GM12874 (cell line): ENCODE results near the gene NHERF1.

Experiments used
- TF ChIP-seq, protein P1 (sequence below): IDR thresholded peaks from 2 replicates; pipeline ENCODE4 v1.5.1; 2011; ENCODE audit warnings: low read depth, mild to moderate bottlenecking, control low read depth, low read length, moderate library complexity; ENCODE audit not compliant: insufficient read depth

Gene NHERF1

GRCh38 chr17:74770498-74771318 lies 22.3 kb downstream of the NHERF1 start:
- TF ChIP-seq, protein P1, sequence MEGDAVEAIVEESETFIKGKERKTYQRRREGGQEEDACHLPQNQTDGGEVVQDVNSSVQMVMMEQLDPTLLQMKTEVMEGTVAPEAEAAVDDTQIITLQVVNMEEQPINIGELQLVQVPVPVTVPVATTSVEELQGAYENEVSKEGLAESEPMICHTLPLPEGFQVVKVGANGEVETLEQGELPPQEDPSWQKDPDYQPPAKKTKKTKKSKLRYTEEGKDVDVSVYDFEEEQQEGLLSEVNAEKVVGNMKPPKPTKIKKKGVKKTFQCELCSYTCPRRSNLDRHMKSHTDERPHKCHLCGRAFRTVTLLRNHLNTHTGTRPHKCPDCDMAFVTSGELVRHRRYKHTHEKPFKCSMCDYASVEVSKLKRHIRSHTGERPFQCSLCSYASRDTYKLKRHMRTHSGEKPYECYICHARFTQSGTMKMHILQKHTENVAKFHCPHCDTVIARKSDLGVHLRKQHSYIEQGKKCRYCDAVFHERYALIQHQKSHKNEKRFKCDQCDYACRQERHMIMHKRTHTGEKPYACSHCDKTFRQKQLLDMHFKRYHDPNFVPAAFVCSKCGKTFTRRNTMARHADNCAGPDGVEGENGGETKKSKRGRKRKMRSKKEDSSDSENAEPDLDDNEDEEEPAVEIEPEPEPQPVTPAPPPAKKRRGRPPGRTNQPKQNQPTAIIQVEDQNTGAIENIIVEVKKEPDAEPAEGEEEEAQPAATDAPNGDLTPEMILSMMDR, result peak; percentile 70

GRCh38 chr17:74771319-74771914 lies 23.0 kb downstream of the NHERF1 start:
- TF ChIP-seq, protein P1, result no peak

DNA sequence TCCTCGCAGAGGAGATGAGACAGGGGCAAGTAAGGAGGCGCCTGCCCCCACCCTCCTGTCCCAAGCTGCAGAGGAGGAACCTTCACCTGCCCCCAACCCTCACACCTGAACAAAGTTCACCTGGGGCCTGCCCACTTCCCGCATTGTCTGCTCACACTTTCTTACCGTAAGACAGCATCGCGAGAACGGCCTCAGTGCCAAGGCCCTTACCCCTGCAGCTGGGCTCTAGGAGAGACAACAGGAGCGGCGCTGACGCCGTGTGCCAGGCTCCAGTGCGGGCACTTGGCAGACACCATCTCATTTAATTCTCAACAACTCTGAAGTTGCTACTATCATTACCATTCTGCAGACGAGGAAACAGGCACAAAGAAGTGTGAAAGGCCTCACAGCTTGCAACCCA lies 23.6 kb downstream of the NHERF1 start:
- TF ChIP-seq, protein P1, result no peak

DNA sequence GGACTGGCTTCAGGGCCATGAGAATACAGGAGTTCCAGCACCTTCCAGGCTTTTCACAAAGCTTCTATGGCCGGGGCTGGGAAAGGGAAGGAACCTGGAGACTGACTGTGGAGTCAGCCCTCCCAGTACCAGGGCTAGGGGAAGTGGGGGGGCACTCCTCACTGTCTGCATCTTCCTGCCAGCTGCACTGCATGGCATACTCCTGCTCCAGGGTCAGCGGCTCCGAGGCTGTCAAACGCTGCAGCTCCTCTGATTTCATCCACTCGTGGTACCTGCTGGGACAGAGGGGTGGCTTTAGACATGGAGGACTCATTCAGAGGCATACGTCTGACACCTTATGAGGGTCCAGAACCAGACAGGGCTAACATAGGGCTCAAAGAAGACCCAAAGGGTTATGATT lies 25.0 kb downstream of the NHERF1 start:
- TF ChIP-seq, protein P1, result no peak

- TF ChIP-seq, protein P1, result no peak
Measured at GRCh38 chr17:74773871-74774286, 25.5 kb downstream of the NHERF1 start.

GRCh38 chr17:74775409-74776043 lies 27.1 kb downstream of the NHERF1 start:
- TF ChIP-seq, protein P1, result no peak
